Fibroblast of skin of right quadriceps (primary cell): ENCODE results near the gene ADGRB2.

ENCODE experiments used
- DNase-seq: peaks from one replicate; pipeline ENCODE4 v3.0.0-alpha.2; 2013

ADGRB2 gene

GRCh38 chr1:31793586-31794285, 29.6 kb upstream of the ADGRB2 start:
- no peak for DNase-seq

- no peak for DNase-seq
Measured at GRCh38 chr1:31793086-31793485, 28.9 kb upstream of the ADGRB2 start.

- no peak for DNase-seq
Measured at GRCh38 chr1:31792541-31792940, 28.4 kb upstream of the ADGRB2 start.

- DNase-seq: no peak
Measured at GRCh38 chr1:31792116-31792515, 28.0 kb upstream of the ADGRB2 start.

- DNase-seq: no peak
Measured at GRCh38 chr1:31791131-31791858, 27.2 kb upstream of the ADGRB2 start.

- no peak for DNase-seq
Measured at GRCh38 chr1:31790641-31791091, 26.5 kb upstream of the ADGRB2 start.

DNA sequence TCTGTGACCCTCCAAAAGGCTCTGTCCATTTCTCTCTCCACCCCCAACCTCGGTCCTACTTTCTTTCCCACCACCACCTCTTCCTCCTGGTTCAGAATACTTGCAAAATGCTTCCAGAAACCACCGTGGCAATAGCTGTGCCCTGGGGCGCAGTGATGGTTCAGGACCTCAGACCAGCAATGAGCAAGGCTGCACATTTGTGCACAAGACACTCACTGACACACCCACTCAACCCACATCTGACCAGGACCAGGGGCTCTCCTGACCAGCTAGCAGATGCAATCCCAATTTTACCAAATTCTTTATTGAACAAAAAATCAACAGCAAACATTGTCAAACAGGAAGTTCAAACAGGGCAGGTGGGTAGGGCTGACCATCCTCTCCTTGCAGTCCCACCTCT, 26.0 kb upstream of the ADGRB2 start:
- no peak for DNase-seq

GRCh38 chr1:31789259-31790065, 25.3 kb upstream of the ADGRB2 start:
- DNase-seq: peak; percentile 85

DNA sequence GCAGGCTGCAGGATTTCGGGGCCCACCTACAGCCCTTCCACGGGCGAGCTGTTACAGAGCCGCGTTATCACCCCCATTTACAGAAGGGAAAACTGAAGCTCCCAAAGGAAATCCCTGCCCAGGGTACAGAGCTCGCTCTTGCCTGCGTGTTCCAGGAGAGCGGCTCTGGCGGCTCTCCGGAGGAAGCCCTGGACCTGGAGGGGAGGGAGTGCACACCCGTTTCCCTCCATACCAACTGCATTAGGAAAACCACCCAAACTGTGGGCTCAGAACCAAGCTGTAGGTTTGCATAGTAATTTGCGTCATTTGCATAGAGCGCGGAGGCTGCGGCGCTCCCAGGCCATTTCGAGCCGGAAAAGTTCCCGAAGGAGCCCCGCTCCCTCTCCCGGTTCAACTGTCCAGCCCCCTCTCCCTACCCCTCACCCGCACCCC, 24.7 kb upstream of the ADGRB2 start:
- peak; percentile 78 for DNase-seq

DNA sequence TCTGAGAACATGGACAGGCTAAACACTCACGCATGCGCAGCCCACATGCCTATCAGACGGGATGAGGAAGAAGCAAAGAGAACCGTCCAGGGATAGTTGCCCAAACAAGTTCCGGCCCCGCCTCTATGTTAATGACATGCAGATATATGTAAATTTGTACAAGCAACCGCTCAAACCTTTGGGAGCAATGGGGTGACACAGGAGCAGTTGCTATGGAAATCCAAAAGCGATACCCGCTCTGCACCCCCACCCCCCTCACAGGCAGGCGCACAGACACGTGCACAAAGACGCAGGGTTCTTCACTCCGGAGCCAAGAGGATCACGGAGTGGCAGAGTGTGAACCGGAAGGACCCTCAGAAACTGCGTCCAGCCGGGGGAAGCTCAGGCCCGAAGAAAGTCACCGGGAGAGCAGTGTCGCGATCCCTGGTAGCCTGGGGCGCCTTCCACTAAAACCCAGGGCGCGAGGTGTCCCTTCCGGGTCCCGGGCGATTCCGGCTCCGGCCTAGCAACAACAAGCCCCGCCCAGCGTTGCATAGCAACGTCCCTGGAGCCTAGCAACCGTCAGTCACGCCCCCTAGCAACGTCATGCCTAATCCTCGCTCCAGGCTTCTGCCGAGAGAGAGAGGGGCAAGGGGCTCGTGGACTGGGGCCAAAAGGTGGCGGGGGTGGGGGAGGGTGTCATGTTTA, 24.1 kb upstream of the ADGRB2 start:
- DNase-seq: peak; percentile 86

DNA sequence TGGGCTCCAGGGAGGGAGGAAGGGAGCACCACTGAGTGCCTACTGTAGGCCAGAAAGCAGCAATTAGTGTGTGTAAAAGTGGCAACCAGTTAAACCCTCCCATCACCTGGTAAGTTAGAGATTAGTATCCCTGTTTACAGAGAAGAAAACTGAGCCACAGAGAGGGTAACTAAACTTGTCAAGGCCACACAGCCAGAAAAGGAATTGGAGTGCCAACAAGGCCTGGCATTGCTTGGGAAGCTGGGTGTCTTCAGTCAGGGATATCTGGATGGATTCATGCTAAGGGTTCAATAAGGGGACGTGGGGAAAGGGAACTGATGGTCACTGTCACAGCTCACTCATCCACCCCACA, 23.6 kb upstream of the ADGRB2 start:
- no peak for DNase-seq

GRCh38 chr1:31787261-31787660, 23.1 kb upstream of the ADGRB2 start:
- DNase-seq: no peak

- no peak for DNase-seq
Measured at GRCh38 chr1:31786366-31787060, 22.4 kb upstream of the ADGRB2 start.

- DNase-seq: no peak
Measured at GRCh38 chr1:31785947-31786290, 21.8 kb upstream of the ADGRB2 start.

GRCh38 chr1:31785020-31785946, 21.1 kb upstream of the ADGRB2 start:
- no peak for DNase-seq

DNA sequence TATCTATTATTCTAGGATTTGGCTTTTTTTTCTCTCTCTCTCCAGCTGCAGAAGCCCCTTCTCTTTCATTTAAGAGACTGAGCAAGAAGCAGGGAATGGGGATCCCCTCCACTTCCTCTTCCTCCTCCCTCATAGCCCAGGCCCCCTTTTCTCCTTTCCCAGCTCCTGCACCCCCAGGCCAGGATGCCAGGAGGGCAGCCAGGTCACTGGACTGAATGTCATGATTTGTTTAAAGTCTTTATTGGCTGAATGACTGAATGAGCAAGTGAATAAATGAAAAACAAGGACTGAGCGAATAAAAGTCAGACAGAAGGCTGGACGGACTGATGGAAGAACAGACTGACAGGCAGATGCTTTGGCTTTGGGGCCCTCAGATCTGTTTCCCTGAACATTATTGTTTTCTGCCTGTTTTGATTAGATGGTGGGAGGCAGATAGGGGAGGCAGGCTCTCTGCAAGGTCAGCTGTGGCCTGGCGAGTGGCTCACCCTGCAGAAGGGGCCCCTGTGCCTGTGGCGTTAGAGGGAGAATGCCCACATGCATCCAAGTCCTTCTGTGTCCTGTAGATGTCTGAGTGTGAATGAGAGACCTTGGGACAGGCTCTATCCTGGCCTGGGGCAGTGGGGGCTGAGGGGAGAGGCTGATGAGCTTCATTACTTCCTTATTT, 20.3 kb upstream of the ADGRB2 start:
- DNase-seq: no peak

DNA sequence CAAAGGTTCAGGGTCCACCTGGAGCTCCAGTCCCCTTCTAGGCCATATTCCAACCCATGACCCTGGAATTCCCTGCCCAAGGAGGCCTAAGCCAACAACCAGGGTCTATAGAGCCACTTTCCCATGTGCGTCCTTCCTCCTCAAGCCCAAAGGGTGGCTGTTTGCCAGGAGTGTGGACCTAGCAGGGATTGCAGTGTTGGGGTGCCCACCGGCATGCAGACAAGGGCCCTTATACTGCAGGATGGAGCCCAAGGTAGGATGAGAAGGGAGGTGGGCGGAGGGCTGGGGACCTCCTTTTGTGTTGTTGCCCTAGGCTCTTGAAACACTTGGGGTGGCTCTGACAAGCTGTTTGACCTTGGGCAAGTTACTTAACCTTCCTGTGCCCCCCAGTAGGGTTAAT, 19.7 kb upstream of the ADGRB2 start:
- DNase-seq: no peak

- DNase-seq: no peak
Measured at GRCh38 chr1:31782421-31783410, 18.6 kb upstream of the ADGRB2 start.

DNA sequence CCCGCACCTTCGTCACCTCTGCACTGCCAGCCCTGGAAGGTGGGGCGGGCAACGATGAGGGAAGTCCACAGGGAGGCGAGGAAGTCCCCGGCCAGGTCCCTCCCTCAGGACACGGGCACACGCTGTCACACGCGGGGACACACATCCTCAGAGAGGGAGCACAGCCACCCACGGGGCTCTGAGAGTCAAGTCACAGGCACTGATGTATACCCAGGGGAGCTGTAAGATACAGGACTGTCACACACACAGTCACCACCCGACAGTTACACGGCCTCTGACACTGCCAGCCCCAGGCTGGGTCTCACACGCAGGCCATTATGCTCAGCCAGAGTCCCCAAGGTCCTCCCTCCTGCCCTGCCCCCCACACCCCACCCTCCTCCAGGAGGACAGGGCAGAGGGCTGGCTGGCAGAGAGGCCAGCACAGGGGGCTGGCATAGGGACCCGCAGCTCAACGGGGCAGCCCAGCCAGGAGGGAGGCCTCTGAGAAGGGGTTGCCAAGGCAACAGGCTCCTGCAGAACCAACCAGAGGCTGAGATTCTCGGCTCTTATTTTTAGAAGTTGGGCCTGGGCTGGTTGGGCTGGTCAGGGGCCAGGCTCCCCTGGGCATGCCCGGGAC, 17.7 kb upstream of the ADGRB2 start:
- no peak for DNase-seq
